PC-9 (cell line): ENCODE results near the gene CABP7.

Source experiments
- EZH2 ChIP-seq: fragments of 200-600 bp; sonication (generic); IDR thresholded peaks from 2 replicates; pipeline ENCODE4 v1.8.0; 2017; ENCODE audit warnings: antibody characterized with exemption, low read depth
- TF ChIP-seq, protein P1 (sequence below): fragments of 200-600 bp; sonication (generic); conservative IDR thresholded peaks from 2 replicates; pipeline ENCODE4 v1.6.1; 2017; ENCODE audit warnings: mixed run types, antibody characterized with exemption, mild to moderate bottlenecking, moderate library complexity

DNA sequence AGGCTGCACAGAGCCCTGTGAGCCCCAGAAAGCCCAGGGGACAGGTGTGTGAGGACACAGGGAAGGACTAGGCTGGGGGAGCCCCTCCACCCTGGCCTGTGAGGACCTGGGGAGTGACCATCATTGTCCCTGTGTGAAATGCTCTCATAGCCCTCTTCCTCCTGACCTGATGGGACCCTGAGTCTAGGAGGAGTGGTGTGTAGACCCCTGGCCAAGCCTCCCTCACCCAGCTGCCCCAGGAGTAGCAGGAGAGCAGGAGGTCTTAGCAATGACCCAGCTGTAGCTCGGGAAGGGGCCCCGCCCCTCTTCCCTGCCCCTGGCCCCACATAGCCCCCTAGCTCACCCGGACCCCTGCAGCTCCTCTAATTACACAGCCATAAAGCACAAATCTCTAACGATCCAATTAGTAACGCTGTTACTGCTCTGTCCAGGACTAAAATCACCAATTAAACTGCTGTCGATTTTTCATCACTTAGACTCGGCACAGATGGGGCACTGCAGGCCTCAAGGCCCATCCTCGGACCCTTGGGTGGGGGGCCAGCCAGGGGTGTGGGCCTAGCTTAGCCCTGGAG is 6.6 kb upstream of the CABP7 start:
- TF ChIP-seq, protein P1, sequence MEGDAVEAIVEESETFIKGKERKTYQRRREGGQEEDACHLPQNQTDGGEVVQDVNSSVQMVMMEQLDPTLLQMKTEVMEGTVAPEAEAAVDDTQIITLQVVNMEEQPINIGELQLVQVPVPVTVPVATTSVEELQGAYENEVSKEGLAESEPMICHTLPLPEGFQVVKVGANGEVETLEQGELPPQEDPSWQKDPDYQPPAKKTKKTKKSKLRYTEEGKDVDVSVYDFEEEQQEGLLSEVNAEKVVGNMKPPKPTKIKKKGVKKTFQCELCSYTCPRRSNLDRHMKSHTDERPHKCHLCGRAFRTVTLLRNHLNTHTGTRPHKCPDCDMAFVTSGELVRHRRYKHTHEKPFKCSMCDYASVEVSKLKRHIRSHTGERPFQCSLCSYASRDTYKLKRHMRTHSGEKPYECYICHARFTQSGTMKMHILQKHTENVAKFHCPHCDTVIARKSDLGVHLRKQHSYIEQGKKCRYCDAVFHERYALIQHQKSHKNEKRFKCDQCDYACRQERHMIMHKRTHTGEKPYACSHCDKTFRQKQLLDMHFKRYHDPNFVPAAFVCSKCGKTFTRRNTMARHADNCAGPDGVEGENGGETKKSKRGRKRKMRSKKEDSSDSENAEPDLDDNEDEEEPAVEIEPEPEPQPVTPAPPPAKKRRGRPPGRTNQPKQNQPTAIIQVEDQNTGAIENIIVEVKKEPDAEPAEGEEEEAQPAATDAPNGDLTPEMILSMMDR: no peak
- TF ChIP-seq EZH2: no peak
